Parathyroid adenoma (tissue), 2 donors: ENCODE results near the gene NCAPH2.

Source experiments
- H2AFZ ChIP-seq: fragments of 300-600 bp; sonication (generic); one replicate; pipeline ENCODE4 v1.7.0; 2017; ENCODE audit warnings: antibody characterized with exemption, mild to moderate bottlenecking
- H3K27ac ChIP-seq: fragments of 300-600 bp; sonication (generic); one replicate; pipeline ENCODE4 v1.7.0; 2017
- H3K27me3 ChIP-seq: fragments of 300-600 bp; sonication (generic); one replicate; pipeline ENCODE4 v1.7.0; 2017; ENCODE audit warnings: low read length; ENCODE audit not compliant: control insufficient read depth, insufficient read depth
- H3K36me3 ChIP-seq: fragments of 300-600 bp; sonication (generic); one replicate; pipeline ENCODE4 v1.7.0; 2017; ENCODE audit warnings: low read length; ENCODE audit not compliant: control insufficient read depth, insufficient read depth
- H3K4me1 ChIP-seq: fragments of 300-600 bp; sonication (generic); one replicate; pipeline ENCODE4 v1.7.0; 2017; ENCODE audit warnings: control low read depth
- H3K4me2 ChIP-seq: fragments of 300-600 bp; sonication (generic); one replicate; pipeline ENCODE4 v1.7.0; 2017; ENCODE audit warnings: low read length
- H3K4me3 ChIP-seq: fragments of 300-600 bp; sonication (generic); one replicate; pipeline ENCODE4 v1.7.0; 2017; ENCODE audit warnings: low read depth, low read length
- H3K79me2 ChIP-seq: fragments of 300-600 bp; sonication (generic); one replicate; pipeline ENCODE4 v1.7.0; 2017; ENCODE audit warnings: control low read depth
- H3K9ac ChIP-seq: fragments of 300-600 bp; sonication (generic); one replicate; pipeline ENCODE4 v1.7.0; 2017; ENCODE audit warnings: mild to moderate bottlenecking
- H3K9me3 ChIP-seq: fragments of 300-600 bp; sonication (generic); one replicate; pipeline ENCODE4 v1.7.0; 2017; ENCODE audit warnings: low read length; ENCODE audit not compliant: control insufficient read depth
- CTCF ChIP-seq: fragments of 300-600 bp; sonication (generic); IDR thresholded peaks from one replicate; pipeline ENCODE4 v1.7.0; 2017; ENCODE audit warnings: antibody characterized with exemption, mild to moderate bottlenecking
- donor health status: primary hyperparathyroidism.

The NCAPH2 gene

GRCh38 chr22:50465066-50465930 lies 42.7 kb upstream of the NCAPH2 start:
- Histone ChIP-seq H3K4me1 (peaks cover under 1% of the 10 kb centered on the region), H2AFZ (no peak overlapping the region), H3K4me3 (no peak overlapping the region), H3K27me3 (no peaks in the 10 kb centered on the region), H3K9me3 (no peaks in the 10 kb centered on the region), H3K27ac (no peak overlapping the region), H3K9ac (no peak overlapping the region), H3K79me2 (peaks cover 4% of the 10 kb centered on the region), H3K4me2 (no peak overlapping the region), H3K36me3 (no peaks in the 10 kb centered on the region)
- TF ChIP-seq CTCF: no peak

GRCh38 chr22:50467341-50467740 lies 40.7 kb upstream of the NCAPH2 start:
- Histone ChIP-seq H3K36me3 (no peaks in the 10 kb centered on the region), H3K27me3 (no peaks in the 10 kb centered on the region)
- no peak for TF ChIP-seq CTCF

GRCh38 chr22:50467773-50468440 lies 40.1 kb upstream of the NCAPH2 start:
- Histone ChIP-seq H3K4me2 (no peak overlapping the region), H3K4me1 (peaks cover 5% of the 10 kb centered on the region), H3K9ac (no peak overlapping the region), H3K4me3 (no peak overlapping the region), H2AFZ (no peak overlapping the region), H3K79me2 (peaks cover 28% of the 10 kb centered on the region), H3K27me3 (no peaks in the 10 kb centered on the region), H3K27ac (no peak overlapping the region), H3K36me3 (no peaks in the 10 kb centered on the region), H3K9me3 (no peaks in the 10 kb centered on the region)
- TF ChIP-seq CTCF: no peak

More at GRCh38 chr22:50467341-50467740, 40.7 kb upstream of the NCAPH2 start:
- Histone ChIP-seq H3K27ac (no peak overlapping the region), H3K4me3 (no peak overlapping the region), H2AFZ (no peak overlapping the region), H3K4me2 (no peak overlapping the region), H3K4me1 (peaks cover 2% of the 10 kb centered on the region), H3K9me3 (no peaks in the 10 kb centered on the region), H3K79me2 (peaks cover 23% of the 10 kb centered on the region), H3K9ac (no peak overlapping the region)

- Histone ChIP-seq H3K36me3 (no peaks in the 10 kb centered on the region), H3K9ac (no peak overlapping the region), H3K4me3 (no peak overlapping the region), H3K79me2 (peaks cover 36% of the 10 kb centered on the region), H3K27ac (no peak overlapping the region), H3K9me3 (no peaks in the 10 kb centered on the region), H3K27me3 (no peaks in the 10 kb centered on the region), H3K4me1 (peaks cover 10% of the 10 kb centered on the region), H3K4me2 (no peak overlapping the region), H2AFZ (no peak overlapping the region)
- TF ChIP-seq CTCF: no peak
These were observed 39.4 kb upstream of the NCAPH2 start for GRCh38 chr22:50468626-50469025.
